ENCODE results near the gene CALB2. TPM values are rescaled to one million over a fixed set of nuclear protein-coding genes. Genes with fewer than 3 reads are reported as not detected.

Gene CALB2
- total RNA-seq, 1 experiment from 2014 or later, result 1.6 TPM

DNA sequence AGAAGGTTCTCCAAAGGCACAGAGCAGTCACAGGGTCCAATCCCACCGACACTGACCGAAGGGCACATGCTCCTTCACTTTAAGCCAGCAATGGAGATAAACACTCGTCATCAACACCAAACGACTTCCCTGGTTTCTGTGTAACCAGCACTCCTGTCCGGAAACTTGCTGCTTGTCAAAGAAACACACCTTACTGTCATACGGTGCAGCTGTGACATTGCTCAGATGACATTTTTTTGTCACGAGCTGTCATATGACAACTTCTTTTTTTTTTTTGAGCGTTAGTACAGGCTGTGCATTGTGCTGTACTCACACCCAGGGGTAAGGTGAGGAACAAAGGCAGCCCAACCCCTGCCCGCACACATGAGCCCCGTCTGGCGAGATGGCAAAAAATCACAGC, 44.2 kb downstream of the CALB2 start (continued):
- TF ChIP-seq ZBTB43 (CRISPR knock-in tag; IDR thresholded peaks at IDR 0.05), result no peak

DNA sequence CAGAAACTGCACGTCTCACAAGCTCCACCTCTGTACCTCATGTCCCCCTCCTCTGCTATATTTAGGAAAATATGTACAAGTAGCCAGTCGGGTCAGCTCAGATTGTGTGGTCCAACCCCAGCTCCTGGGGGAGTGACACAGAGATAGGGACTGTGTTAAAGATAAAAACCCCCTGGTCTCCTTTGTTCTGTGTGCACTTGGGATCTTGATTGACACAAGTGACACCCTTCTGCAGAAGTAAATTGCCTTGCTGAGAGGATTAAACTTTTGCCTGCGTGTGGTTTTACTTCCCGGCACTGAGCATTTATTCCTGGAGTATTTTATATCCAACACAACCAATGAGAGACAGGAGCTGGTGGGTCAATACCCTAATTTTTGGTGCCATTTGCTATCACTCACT, 45.8 kb downstream of the CALB2 start:
- H3K4me1 Mint-ChIP-seq, result peaks cover 26% of the 10 kb centered on the region
- H3K27me3 Mint-ChIP-seq (ENCODE audit: low read depth), result peaks cover 7% of the 10 kb centered on the region
- ChIA-PET CTCF (interaction anchor here (0.8 kb wide), 1 partner anchor 97 kb away, joined by 3 read pairs; no protein-coding TSS in a partner anchor), POLR2A (no interaction called here)
- no peak overlapping the region for H3K4me3 Mint-ChIP-seq
- H3K36me3 Mint-ChIP-seq, result peaks cover 9% of the 10 kb centered on the region
- TF ChIP-seq NR1H2 (CRISPR knock-in tag; IDR thresholded peaks at IDR 0.05) (no peak), ELF4 (CRISPR knock-in tag; IDR thresholded peaks at IDR 0.05; ENCODE audit: low read depth) (no peak), MYBL2 (CRISPR knock-in tag; IDR thresholded peaks at IDR 0.05) (no peak), FOXJ3 (CRISPR knock-in tag; IDR thresholded peaks at IDR 0.05; ENCODE audit: borderline replicate concordance) (no peak), SMAD3 (CRISPR knock-in tag; IDR thresholded peaks at IDR 0.05; ENCODE audit: borderline replicate concordance) (no peak), PRRX2 (CRISPR knock-in tag; IDR thresholded peaks at IDR 0.05) (no peak), ATF1 (CRISPR knock-in tag; IDR thresholded peaks at IDR 0.05) (no peak), CREM (CRISPR knock-in tag; IDR thresholded peaks at IDR 0.05) (no peak), ARID4B (CRISPR knock-in tag; IDR thresholded peaks at IDR 0.05; ENCODE audit: borderline replicate concordance) (no peak), IRF2 (CRISPR knock-in tag; IDR thresholded peaks at IDR 0.05; ENCODE audit: borderline replicate concordance, low read depth) (no peak), ZBTB43 (CRISPR knock-in tag; IDR thresholded peaks at IDR 0.05) (no peak)
- TF ChIP-seq, protein P1, sequence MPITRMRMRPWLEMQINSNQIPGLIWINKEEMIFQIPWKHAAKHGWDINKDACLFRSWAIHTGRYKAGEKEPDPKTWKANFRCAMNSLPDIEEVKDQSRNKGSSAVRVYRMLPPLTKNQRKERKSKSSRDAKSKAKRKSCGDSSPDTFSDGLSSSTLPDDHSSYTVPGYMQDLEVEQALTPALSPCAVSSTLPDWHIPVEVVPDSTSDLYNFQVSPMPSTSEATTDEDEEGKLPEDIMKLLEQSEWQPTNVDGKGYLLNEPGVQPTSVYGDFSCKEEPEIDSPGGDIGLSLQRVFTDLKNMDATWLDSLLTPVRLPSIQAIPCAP (CRISPR knock-in tag; IDR thresholded peaks at IDR 0.05), result no peak
- TF ChIP-seq, protein P2, sequence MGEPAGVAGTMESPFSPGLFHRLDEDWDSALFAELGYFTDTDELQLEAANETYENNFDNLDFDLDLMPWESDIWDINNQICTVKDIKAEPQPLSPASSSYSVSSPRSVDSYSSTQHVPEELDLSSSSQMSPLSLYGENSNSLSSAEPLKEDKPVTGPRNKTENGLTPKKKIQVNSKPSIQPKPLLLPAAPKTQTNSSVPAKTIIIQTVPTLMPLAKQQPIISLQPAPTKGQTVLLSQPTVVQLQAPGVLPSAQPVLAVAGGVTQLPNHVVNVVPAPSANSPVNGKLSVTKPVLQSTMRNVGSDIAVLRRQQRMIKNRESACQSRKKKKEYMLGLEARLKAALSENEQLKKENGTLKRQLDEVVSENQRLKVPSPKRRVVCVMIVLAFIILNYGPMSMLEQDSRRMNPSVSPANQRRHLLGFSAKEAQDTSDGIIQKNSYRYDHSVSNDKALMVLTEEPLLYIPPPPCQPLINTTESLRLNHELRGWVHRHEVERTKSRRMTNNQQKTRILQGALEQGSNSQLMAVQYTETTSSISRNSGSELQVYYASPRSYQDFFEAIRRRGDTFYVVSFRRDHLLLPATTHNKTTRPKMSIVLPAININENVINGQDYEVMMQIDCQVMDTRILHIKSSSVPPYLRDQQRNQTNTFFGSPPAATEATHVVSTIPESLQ (CRISPR knock-in tag; IDR thresholded peaks at IDR 0.05), result no peak
- TF ChIP-seq, protein P3, sequence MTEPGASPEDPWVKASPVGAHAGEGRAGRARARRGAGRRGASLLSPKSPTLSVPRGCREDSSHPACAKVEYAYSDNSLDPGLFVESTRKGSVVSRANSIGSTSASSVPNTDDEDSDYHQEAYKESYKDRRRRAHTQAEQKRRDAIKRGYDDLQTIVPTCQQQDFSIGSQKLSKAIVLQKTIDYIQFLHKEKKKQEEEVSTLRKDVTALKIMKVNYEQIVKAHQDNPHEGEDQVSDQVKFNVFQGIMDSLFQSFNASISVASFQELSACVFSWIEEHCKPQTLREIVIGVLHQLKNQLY (CRISPR knock-in tag; IDR thresholded peaks at IDR 0.05), result no peak
- TF ChIP-seq, protein P4, sequence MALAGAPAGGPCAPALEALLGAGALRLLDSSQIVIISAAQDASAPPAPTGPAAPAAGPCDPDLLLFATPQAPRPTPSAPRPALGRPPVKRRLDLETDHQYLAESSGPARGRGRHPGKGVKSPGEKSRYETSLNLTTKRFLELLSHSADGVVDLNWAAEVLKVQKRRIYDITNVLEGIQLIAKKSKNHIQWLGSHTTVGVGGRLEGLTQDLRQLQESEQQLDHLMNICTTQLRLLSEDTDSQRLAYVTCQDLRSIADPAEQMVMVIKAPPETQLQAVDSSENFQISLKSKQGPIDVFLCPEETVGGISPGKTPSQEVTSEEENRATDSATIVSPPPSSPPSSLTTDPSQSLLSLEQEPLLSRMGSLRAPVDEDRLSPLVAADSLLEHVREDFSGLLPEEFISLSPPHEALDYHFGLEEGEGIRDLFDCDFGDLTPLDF (CRISPR knock-in tag; IDR thresholded peaks at IDR 0.05), result no peak
- no peak for ATAC-seq
- no peak overlapping the region for H3K27ac Mint-ChIP-seq
- H3K9me3 Mint-ChIP-seq, result peaks cover 12% of the 10 kb centered on the region
- DNase-seq (ENCODE audit: low spot score), result no peak

Measured in WTC11 (cell line).